Panc1 (cell line): ENCODE data around the gene RSPH3. TPM values are rescaled to one million over a fixed set of nuclear protein-coding genes. Genes with fewer than 3 reads are reported as not detected.
"Not testable (repeated sequence)": the region's sequence is repeated elsewhere in the genome, so short reads cannot be mapped to it uniquely, and the experiment has no call there.

ENCODE experiments used
- ATAC-seq: fragments of 200-7000 bp; cut with Tn5 transposase; 2 replicates; pipeline ENCODE4 v1.9.1; 2020; ENCODE audit warnings: mild to moderate bottlenecking, moderate library complexity
- BruUV-seq: library from RNA; stranded (reverse); fragments of 400-500 nt; replicated peaks from 2 replicates; lab custom pipeline; 2021; lab: Mats Ljungman, UMichigan
- CTCF ChIA-PET: fragments of 300-600 bp; sonication (Branson Sonifier 250); formaldehyde crosslinking; loops from one replicate; lab custom pipeline; 2022; ENCODE audit warnings: antibody characterized with exemption; lab: Charles Lee
- POLR2A ChIA-PET: fragments of 300-600 bp; sonication (Branson Sonifier 250); formaldehyde crosslinking; loops from one replicate; lab custom pipeline; 2022; ENCODE audit warnings: antibody characterized with exemption; lab: Charles Lee
- DNase-seq: peaks from one replicate; pipeline ENCODE4 v3.0.0-alpha.2; 2010; ENCODE audit warnings: low read depth, low spot score
- H3K27ac ChIP-seq: 2 replicates; pipeline ENCODE4 v1.5.1; 2011; ENCODE audit warnings: mild to moderate bottlenecking, low read length, inconsistent platforms
- H3K27me3 ChIP-seq: fragments of 200-500 bp; sonication (Bioruptor generic); 2 replicates; pipeline ENCODE4 v1.6.0; 2014; ENCODE audit warnings: low read length, inconsistent platforms; ENCODE audit not compliant: control insufficient read depth, insufficient read depth
- H3K36me3 ChIP-seq: fragments of 200-500 bp; sonication (Bioruptor generic); 2 replicates; pipeline ENCODE4 v1.5.1; 2014; ENCODE audit warnings: inconsistent platforms, mild to moderate bottlenecking, low read length, moderate library complexity; ENCODE audit not compliant: control insufficient read depth, insufficient read depth
- H3K4me1 ChIP-seq: 2 replicates; pipeline ENCODE4 v1.5.1; 2011; ENCODE audit warnings: inconsistent platforms, mild to moderate bottlenecking, low read length, moderate library complexity; ENCODE audit not compliant: control insufficient read depth, insufficient read depth
- H3K4me3 ChIP-seq, 2 experiments: 2 replicates each; pipeline ENCODE4 v1.5.1; 2011 to 2012; ENCODE audit warnings: low read depth in 2 of 2, low read length in 2 of 2, mild to moderate bottlenecking in 2 of 2, inconsistent platforms in 1 of 2, moderate library complexity in 1 of 2
- H3K9me3 ChIP-seq: fragments of 200-500 bp; sonication (Bioruptor generic); 2 replicates; pipeline ENCODE4 v1.5.1; 2014; ENCODE audit warnings: low read depth, mild to moderate bottlenecking, inconsistent platforms, low read length, moderate library complexity; ENCODE audit not compliant: control insufficient read depth, insufficient read depth
- POLR2AphosphoS5 ChIP-seq: IDR thresholded peaks from 2 replicates; pipeline ENCODE4 v1.6.1; 2012; ENCODE audit warnings: mild to moderate bottlenecking, low read depth, low read length, moderate library complexity
- SIN3A ChIP-seq: IDR thresholded peaks from 2 replicates; pipeline ENCODE4 v1.6.1; 2012; ENCODE audit warnings: low read depth, mild to moderate bottlenecking, low read length, moderate library complexity, borderline replicate concordance; ENCODE audit not compliant: insufficient read depth
- TCF7L2 ChIP-seq: IDR thresholded peaks from 2 replicates; pipeline ENCODE4 v1.6.1; 2011; ENCODE audit warnings: mild to moderate bottlenecking, low read depth, low read length, inconsistent platforms
- in situ Hi-C: cut with HindIII; loops from 2 replicates; pipeline ENCODE4 v1.10.0; 2016; ENCODE audit warnings: low sequenced_read_pairs, low pct_unique_long_range_greater_than_20kb
- intact Hi-C: fragments of 100-400 bp; cut with micrococcal nuclease; formaldehyde crosslinking; loops from one replicate; pipeline ENCODE4 v1.10.0; 2022; ENCODE audit not compliant: unreplicated experiment
- total RNA-seq: library from RNA; stranded (reverse); gene quantifications from one replicate; pipeline ENCODE4 v1.2.1, GENCODE V29; 2021; ENCODE audit not compliant: unreplicated experiment
- TF ChIP-seq, protein P1 (sequence below): fragments of 450-650 bp; IDR thresholded peaks from 2 replicates; pipeline ENCODE4 v1.5.1; 2017; ENCODE audit warnings: mild to moderate bottlenecking
- TF ChIP-seq, protein P2 (sequence below), 2 experiments: IDR thresholded peaks; 2 replicates each; pipeline ENCODE4 v1.6.1; 2011 to 2012; ENCODE audit warnings: low read depth in 2 of 2, control low read depth in 1 of 2, low read length in 1 of 2, mild to moderate bottlenecking in 1 of 2, moderate library complexity in 1 of 2; ENCODE audit not compliant: insufficient read depth in 1 of 2

Gene RSPH3
- total RNA-seq, 1 experiment from 2014 or later, result 8.1 TPM

DNA sequence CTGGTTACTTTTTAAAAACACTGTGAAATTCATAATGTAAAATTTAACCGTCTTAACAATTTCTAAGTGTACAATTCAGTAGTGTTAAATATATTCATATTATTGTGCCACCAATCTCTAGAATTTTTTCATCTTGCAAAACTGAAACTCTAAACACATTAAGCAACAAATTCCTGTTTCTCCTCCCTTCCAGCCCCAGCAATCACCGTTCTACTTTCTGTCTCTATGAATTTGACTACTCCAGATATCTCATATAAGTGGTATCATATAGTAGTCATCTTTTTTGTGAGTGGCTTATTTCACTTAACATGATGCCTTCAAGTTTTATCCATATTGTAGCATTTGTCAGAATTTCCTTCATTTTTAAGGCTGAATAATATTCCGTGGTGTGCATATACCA is 44.7 kb downstream of the RSPH3 start:
- no peak for ATAC-seq
- CTCF ChIA-PET, result no interaction called here
- intact Hi-C loops, result no loop called here

DNA sequence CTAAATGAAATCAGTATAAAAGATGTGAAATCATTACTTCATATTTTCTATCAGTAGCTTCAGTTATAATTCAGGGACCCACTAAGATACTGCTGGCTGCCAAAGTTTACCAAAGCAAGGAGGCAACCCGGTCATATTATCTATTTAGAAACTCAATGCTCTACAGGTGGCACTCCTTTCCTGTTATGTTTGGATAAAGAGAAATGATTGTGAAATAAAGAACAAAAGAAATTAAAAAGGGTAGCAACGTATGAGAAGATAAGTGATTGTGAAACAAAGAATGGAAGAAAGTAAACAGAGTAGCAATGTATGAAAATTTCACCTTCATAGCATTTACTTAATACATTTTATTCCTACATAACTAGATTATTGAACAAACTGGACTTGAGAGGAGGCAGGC is 45.2 kb downstream of the RSPH3 start:
- ATAC-seq, result no peak
- no TSS peak for BruUV-seq
- Histone ChIP-seq H3K27ac (no peak overlapping the region), H3K36me3 (no peaks in the 10 kb centered on the region), H3K27me3 (no peaks in the 10 kb centered on the region), H3K4me3 (no peak overlapping the region), H3K4me1 (no peaks in the 10 kb centered on the region), H3K9me3 (no peaks in the 10 kb centered on the region)
- TF ChIP-seq, protein P1, sequence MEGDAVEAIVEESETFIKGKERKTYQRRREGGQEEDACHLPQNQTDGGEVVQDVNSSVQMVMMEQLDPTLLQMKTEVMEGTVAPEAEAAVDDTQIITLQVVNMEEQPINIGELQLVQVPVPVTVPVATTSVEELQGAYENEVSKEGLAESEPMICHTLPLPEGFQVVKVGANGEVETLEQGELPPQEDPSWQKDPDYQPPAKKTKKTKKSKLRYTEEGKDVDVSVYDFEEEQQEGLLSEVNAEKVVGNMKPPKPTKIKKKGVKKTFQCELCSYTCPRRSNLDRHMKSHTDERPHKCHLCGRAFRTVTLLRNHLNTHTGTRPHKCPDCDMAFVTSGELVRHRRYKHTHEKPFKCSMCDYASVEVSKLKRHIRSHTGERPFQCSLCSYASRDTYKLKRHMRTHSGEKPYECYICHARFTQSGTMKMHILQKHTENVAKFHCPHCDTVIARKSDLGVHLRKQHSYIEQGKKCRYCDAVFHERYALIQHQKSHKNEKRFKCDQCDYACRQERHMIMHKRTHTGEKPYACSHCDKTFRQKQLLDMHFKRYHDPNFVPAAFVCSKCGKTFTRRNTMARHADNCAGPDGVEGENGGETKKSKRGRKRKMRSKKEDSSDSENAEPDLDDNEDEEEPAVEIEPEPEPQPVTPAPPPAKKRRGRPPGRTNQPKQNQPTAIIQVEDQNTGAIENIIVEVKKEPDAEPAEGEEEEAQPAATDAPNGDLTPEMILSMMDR, result no peak
- TF ChIP-seq POLR2AphosphoS5 (no peak), SIN3A (no peak), TCF7L2 (no peak)
- TF ChIP-seq, protein P2, sequence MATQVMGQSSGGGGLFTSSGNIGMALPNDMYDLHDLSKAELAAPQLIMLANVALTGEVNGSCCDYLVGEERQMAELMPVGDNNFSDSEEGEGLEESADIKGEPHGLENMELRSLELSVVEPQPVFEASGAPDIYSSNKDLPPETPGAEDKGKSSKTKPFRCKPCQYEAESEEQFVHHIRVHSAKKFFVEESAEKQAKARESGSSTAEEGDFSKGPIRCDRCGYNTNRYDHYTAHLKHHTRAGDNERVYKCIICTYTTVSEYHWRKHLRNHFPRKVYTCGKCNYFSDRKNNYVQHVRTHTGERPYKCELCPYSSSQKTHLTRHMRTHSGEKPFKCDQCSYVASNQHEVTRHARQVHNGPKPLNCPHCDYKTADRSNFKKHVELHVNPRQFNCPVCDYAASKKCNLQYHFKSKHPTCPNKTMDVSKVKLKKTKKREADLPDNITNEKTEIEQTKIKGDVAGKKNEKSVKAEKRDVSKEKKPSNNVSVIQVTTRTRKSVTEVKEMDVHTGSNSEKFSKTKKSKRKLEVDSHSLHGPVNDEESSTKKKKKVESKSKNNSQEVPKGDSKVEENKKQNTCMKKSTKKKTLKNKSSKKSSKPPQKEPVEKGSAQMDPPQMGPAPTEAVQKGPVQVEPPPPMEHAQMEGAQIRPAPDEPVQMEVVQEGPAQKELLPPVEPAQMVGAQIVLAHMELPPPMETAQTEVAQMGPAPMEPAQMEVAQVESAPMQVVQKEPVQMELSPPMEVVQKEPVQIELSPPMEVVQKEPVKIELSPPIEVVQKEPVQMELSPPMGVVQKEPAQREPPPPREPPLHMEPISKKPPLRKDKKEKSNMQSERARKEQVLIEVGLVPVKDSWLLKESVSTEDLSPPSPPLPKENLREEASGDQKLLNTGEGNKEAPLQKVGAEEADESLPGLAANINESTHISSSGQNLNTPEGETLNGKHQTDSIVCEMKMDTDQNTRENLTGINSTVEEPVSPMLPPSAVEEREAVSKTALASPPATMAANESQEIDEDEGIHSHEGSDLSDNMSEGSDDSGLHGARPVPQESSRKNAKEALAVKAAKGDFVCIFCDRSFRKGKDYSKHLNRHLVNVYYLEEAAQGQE (IDR thresholded peaks at IDR 0.05; ENCODE audit: insufficient read depth in 1 of 2, low read depth in 2 of 2, low read length in 1 of 2), result no peak
- intact Hi-C loops, result no loop called here
- ChIA-PET CTCF (no interaction called here), POLR2A (no interaction called here)
- in situ Hi-C loops, result no loop called here
- DNase-seq, result no peak

More for the DNA sequence above, 44.7 kb downstream of the RSPH3 start:
- BruUV-seq, result no TSS peak
- Histone ChIP-seq H3K4me3 (no peak overlapping the region), H3K27me3 (no peaks in the 10 kb centered on the region), H3K36me3 (no peaks in the 10 kb centered on the region), H3K9me3 (no peaks in the 10 kb centered on the region), H3K4me1 (no peaks in the 10 kb centered on the region), H3K27ac (no peak overlapping the region)
- no peak for DNase-seq
- POLR2A ChIA-PET, result no interaction called here
- TF ChIP-seq, protein P2 (IDR thresholded peaks at IDR 0.05; ENCODE audit: insufficient read depth in 1 of 2, low read depth in 2 of 2, low read length in 1 of 2), result no peak
- TF ChIP-seq TCF7L2 (no peak), POLR2AphosphoS5 (no peak), SIN3A (no peak)
- TF ChIP-seq, protein P1, result no peak
- in situ Hi-C loops, result no loop called here

DNA sequence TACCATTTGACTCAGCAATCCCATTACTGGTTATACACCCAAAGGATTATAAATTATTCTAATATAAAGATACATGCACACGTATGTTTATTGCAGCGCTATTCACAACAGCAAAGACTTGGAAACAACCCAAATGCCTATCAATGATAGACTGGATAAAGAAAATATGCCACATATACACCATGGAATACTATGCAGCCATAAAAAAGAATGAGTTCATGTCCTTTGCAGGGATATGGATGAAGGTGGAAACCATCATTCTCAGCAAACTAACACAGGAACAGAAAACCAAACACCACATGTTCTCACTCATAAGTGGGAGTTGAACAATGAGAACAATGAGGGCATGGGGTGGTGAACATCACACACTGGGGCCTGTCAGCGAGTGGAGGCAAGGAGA is 48.0 kb downstream of the RSPH3 start:
- H3K4me3 ChIP-seq, DNase-seq, intact Hi-C loops, ATAC-seq, POLR2A ChIA-PET, H3K27ac ChIP-seq, CTCF ChIA-PET, H3K9me3 ChIP-seq, in situ Hi-C loops, BruUV-seq, H3K36me3 ChIP-seq, H3K27me3 ChIP-seq, H3K4me1 ChIP-seq: not testable (repeated sequence)

DNA sequence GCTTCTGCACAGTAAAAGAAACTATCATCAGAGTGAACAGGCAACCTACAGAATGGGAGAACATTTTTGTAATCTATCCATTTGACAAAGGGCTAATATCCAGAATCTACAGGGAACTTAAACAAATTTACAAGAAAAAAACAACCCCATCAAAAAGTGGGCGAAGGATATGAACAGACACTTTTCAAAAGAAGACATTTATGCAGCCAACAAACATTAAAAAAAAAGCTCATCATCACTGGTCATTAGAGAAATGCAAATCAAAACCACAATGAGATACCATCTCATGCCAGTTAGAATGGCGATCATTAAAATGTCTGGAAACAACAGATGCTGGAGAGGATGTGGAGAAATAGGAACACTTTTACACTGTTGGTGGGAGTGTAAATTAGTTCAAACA is 48.4 kb downstream of the RSPH3 start:
- in situ Hi-C loops, result not testable (repeated sequence)

More for the DNA sequence above, 48.4 kb downstream of the RSPH3 start:
- ATAC-seq, H3K4me3 ChIP-seq, H3K27ac ChIP-seq, H3K36me3 ChIP-seq, H3K9me3 ChIP-seq, H3K27me3 ChIP-seq, H3K4me1 ChIP-seq, intact Hi-C loops, POLR2A ChIA-PET, CTCF ChIA-PET, DNase-seq, BruUV-seq: not testable (repeated sequence)
